Body of pancreas (tissue), 4 donors: ENCODE results near the gene SGCD.

ENCODE experiments used
- CTCF ChIP-seq, 7 experiments: fragments of 450-650 bp in 4 of 7; fragments of 200-600 bp in 3 of 7; sonication (generic) in 3 of 7; IDR thresholded peaks; one replicate each; pipeline ENCODE4 v1.5.1; 2016 to 2019; ENCODE audit warnings: antibody characterized with exemption in 7 of 7
- POLR2A ChIP-seq, 3 donors: fragments of 450-650 bp; IDR thresholded peaks; one replicate each; pipeline ENCODE4 v1.6.1; 2016; ENCODE audit warnings: antibody characterized with exemption in 3 of 3, mild to moderate bottlenecking in 2 of 3

- TF ChIP-seq POLR2A (IDR thresholded peaks at IDR 0.05) (no peak), CTCF (IDR thresholded peaks at IDR 0.05) (no peak)
These were observed 451.8 kb downstream of the SGCD start for GRCh38 chr5:156778752-156779151.
